HG03342 (cell line): Measurements from ENCODE around the gene FBXL16.

ENCODE experiments used
- ATAC-seq: cut with Tn5 transposase; IDR thresholded peaks from one replicate; pipeline ENCODE4 v1.9.1; 2021; ENCODE audit warnings: mild to moderate bottlenecking, moderate library complexity; ENCODE audit not compliant: unreplicated experiment

Gene FBXL16

GRCh38 chr16:710500-711075 is 5.0 kb upstream of the FBXL16 start:
- no peak for ATAC-seq

- no peak for ATAC-seq
Measured at GRCh38 chr16:709566-710499, 4.2 kb upstream of the FBXL16 start.

GRCh38 chr16:708959-709358 is 3.4 kb upstream of the FBXL16 start:
- no peak for ATAC-seq

- ATAC-seq, result no peak
Measured at GRCh38 chr16:708019-708418, 2.4 kb upstream of the FBXL16 start.

- ATAC-seq, result no peak
Measured at GRCh38 chr16:707062-707538, 1.5 kb upstream of the FBXL16 start.

GRCh38 chr16:706189-707061 is 824 bp upstream of the FBXL16 start:
- no peak for ATAC-seq

- no peak for ATAC-seq
Measured at GRCh38 chr16:704552-705380, 835 bp downstream of the FBXL16 start.

- no peak for ATAC-seq
Measured at GRCh38 chr16:704047-704446, 1.6 kb downstream of the FBXL16 start.

GRCh38 chr16:703406-703805 is 2.2 kb downstream of the FBXL16 start:
- ATAC-seq, result no peak

GRCh38 chr16:702341-702740 is 3.3 kb downstream of the FBXL16 start:
- no peak for ATAC-seq

GRCh38 chr16:700684-701584 is 4.7 kb downstream of the FBXL16 start:
- no peak for ATAC-seq

GRCh38 chr16:698911-699671 is 6.5 kb downstream of the FBXL16 start:
- ATAC-seq, result no peak

- no peak for ATAC-seq
Measured at GRCh38 chr16:695355-696089, 10.1 kb downstream of the FBXL16 start.

- ATAC-seq, result no peak
Measured at GRCh38 chr16:694863-695354, 10.7 kb downstream of the FBXL16 start.

- no peak for ATAC-seq
Measured at GRCh38 chr16:694187-694862, 11.3 kb downstream of the FBXL16 start.

GRCh38 chr16:693766-694165 is 11.8 kb downstream of the FBXL16 start:
- no peak for ATAC-seq

- no peak for ATAC-seq
Measured at GRCh38 chr16:693364-693763, 12.2 kb downstream of the FBXL16 start.
